ENCODE results near the gene ZNF70. TPM values are rescaled to one million over a fixed set of nuclear protein-coding genes. Genes with fewer than 3 reads are reported as not detected.

The ZNF70 gene
- total RNA-seq, 1 donor: 5.9 TPM

DNA sequence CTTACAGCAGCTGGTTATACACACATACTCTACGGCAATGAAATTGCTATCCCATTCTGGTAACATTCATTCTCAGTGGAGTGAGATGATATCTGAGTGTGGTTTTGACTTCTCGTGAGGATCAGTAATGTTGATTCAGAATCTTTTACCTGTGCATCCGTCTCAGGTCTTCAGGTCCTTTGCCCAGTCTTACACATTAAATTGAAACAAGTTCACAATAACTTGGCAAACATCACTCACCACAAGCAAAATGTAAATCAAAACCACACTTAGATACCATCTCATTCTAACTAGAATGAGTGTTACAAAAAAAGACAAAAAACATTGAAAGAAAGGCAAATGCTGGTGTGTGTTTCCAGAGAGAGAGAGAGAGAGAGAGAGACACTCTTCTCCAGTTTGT, 46.1 kb downstream of the ZNF70 start:
- H3K4me3 ChIP-seq (ENCODE audit: low read depth, low read length): no peak overlapping the region
- no peak for DNase-seq (ENCODE audit: low read depth)
- TF ChIP-seq, protein P1, sequence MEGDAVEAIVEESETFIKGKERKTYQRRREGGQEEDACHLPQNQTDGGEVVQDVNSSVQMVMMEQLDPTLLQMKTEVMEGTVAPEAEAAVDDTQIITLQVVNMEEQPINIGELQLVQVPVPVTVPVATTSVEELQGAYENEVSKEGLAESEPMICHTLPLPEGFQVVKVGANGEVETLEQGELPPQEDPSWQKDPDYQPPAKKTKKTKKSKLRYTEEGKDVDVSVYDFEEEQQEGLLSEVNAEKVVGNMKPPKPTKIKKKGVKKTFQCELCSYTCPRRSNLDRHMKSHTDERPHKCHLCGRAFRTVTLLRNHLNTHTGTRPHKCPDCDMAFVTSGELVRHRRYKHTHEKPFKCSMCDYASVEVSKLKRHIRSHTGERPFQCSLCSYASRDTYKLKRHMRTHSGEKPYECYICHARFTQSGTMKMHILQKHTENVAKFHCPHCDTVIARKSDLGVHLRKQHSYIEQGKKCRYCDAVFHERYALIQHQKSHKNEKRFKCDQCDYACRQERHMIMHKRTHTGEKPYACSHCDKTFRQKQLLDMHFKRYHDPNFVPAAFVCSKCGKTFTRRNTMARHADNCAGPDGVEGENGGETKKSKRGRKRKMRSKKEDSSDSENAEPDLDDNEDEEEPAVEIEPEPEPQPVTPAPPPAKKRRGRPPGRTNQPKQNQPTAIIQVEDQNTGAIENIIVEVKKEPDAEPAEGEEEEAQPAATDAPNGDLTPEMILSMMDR (IDR thresholded peaks at IDR 0.05; ENCODE audit: insufficient read depth, low read length): no peak

- TF ChIP-seq, protein P1 (IDR thresholded peaks at IDR 0.05; ENCODE audit: insufficient read depth, low read length): no peak
- DNase-seq (ENCODE audit: low read depth): no peak
These were observed 46.9 kb downstream of the ZNF70 start for GRCh38 chr22:23704062-23704461.

DNA sequence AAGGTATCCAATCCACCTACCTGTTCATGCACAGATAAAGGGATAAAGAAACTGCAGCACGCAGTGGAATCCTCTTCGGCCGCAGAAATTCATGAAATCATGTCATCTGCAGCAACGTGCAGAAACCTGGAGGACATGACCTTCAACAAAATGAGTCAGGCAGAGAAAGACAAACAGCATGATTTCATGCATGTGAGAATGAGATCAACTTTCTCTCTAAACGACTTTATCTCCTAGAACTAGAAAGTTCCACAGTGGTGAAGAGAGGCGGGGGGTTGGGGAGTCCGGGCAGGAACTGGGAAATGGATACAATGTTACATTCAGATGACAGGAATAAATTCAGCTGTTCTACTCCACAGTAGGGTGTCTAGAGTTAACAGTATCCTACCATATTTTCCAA, 50.2 kb downstream of the ZNF70 start:
- no peak for DNase-seq (ENCODE audit: low read depth)
- TF ChIP-seq, protein P1 (IDR thresholded peaks at IDR 0.05; ENCODE audit: insufficient read depth, low read length): no peak

More at GRCh38 chr22:23704062-23704461, 46.9 kb downstream of the ZNF70 start:
- H3K4me3 ChIP-seq (ENCODE audit: low read depth, low read length): no peak overlapping the region

DNA sequence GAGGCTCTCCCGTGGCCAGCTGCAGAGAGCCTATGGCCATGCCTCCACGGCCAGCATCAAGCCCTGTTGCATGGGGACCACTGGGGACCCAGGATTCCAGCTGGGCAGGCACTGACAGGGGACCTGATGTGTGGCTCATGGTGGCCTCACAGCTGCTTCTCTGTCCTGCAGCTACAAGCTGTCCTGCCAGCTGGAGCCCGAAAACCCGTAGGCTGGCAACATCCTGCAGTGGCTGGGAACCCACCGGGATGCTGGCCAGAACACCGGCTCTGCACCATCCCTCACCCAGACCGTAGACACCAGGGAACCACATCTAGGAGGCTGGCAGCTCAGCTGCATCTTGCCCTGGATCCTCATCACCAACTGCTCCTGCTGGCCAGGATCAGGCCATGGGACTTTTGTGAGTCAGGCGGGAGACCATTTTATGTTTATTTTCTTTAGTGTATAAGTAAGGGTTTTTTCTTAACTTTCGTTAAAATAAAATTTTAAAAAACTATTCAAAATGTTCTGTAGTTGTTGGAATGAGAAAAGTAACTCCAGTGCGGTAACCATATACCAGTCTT, 52.2 kb downstream of the ZNF70 start:
- no peak for DNase-seq (ENCODE audit: low read depth)
- TF ChIP-seq, protein P1 (IDR thresholded peaks at IDR 0.05; ENCODE audit: insufficient read depth, low read length): no peak

More for the DNA sequence above, 50.2 kb downstream of the ZNF70 start:
- H3K4me3 ChIP-seq (ENCODE audit: low read depth, low read length): no peak overlapping the region

GRCh38 chr22:23698094-23698493, 52.8 kb downstream of the ZNF70 start:
- no peak for DNase-seq (ENCODE audit: low read depth)
- TF ChIP-seq, protein P1 (IDR thresholded peaks at IDR 0.05; ENCODE audit: insufficient read depth, low read length): no peak
- no peak overlapping the region for H3K4me3 ChIP-seq (ENCODE audit: low read depth, low read length)

More for the DNA sequence above, 52.2 kb downstream of the ZNF70 start:
- no peak overlapping the region for H3K4me3 ChIP-seq (ENCODE audit: low read depth, low read length)

DNA sequence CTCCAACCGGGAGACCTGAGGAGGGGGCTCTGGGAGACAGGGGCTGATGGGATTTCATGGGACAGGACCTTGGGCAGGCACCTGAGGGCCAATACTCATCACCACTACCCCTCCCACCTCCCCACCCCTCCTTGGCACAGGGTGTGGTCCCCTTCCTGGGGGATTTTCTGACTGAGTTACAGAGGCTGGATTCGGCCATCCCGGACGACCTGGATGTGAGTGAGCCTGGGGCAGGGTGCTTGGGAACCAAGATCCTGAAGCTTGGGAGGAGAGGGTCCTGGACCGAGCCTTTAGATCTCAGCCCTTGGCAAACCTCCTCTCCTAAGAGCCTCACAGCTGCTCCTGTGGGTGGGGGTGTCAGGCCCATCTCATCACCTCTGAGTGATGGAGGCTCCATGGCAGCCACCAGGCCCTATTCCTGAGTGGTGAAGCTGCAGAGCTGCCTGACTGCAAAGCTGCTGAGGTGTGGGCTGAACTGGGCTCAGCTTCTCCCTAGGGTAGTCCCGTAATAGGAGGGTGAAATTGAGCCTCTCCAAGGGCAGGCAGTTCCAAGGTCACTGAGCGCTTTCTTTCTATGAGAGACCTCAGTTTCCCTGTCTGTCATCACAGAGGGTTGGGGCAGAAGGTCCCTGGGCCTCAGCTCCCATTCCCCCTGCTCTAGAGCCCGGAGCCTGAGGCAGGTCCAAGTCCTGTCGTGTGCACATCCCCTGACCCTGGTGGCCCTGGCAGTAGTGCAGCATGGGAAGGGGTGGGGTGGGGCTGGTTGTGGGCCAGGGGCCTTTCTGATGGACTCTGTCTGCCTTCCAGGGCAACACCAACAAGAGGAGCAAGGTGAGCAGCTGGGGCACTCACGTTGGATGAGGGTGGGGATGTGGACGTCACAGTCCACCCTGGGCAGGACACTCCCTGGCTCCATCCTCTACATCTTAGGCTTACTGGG, 53.6 kb downstream of the ZNF70 start:
- no peak overlapping the region for H3K4me3 ChIP-seq (ENCODE audit: low read depth, low read length)
- TF ChIP-seq, protein P1 (IDR thresholded peaks at IDR 0.05; ENCODE audit: insufficient read depth, low read length): no peak
- DNase-seq (ENCODE audit: low read depth): no peak

Measured in fibroblast of the aortic adventitia (primary cell).